Measurements from ENCODE around the gene YTHDF2. TPM values are rescaled to one million over a fixed set of nuclear protein-coding genes. Genes with fewer than 3 reads are reported as not detected.
A peak's percentile ranks its signal among the peaks of the same experiment; 100 is the strongest.

The YTHDF2 gene
- total and polyA plus RNA-seq, 2 of the 13 experiments (the other 11 are each of a cell fraction or from before 2014, with no cell fraction given): 48.4 to 59.6 TPM

DNA sequence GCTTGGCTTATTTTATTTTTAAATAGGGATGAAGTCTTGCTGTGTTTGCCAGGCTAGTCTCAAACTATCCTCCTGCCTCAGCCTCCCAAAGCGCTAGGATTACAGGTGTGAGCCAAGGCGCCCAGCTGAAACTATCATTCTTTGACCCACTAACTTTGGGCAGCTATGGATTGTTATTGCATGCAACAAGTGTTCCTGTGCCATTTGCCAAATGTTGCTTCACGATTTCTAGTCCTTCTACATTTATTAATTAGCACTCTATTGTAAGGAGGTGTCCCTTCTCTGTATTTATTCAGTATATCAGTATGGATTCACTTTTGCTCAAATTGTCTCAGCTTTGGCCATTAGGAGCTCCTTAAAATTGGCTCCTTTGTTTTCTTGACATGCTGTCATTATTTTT is 36.4 kb downstream of the YTHDF2 start (continued):
- TF ChIP-seq ZNF749 (CRISPR knock-in tag; IDR thresholded peaks at IDR 0.05; ENCODE audit: borderline replicate concordance): no peak
- TF ChIP-seq, protein P1, sequence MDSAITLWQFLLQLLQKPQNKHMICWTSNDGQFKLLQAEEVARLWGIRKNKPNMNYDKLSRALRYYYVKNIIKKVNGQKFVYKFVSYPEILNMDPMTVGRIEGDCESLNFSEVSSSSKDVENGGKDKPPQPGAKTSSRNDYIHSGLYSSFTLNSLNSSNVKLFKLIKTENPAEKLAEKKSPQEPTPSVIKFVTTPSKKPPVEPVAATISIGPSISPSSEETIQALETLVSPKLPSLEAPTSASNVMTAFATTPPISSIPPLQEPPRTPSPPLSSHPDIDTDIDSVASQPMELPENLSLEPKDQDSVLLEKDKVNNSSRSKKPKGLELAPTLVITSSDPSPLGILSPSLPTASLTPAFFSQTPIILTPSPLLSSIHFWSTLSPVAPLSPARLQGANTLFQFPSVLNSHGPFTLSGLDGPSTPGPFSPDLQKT (CRISPR knock-in tag; IDR thresholded peaks at IDR 0.05; ENCODE audit: borderline replicate concordance): no peak
- no peak for TF ChIP-seq ZNF780A (CRISPR knock-in tag; IDR thresholded peaks at IDR 0.05)
- TF ChIP-seq ZSCAN30 (CRISPR knock-in tag; IDR thresholded peaks at IDR 0.05): no peak
- TF ChIP-seq ZNF329 (CRISPR knock-in tag; IDR thresholded peaks at IDR 0.05; ENCODE audit: low read depth): no peak

- Histone ChIP-seq H3K9me3 (ENCODE audit: low read length) (no peaks in the 10 kb centered on the region), H3K27ac (ENCODE audit: extremely low read length, insufficient read depth, low read length) (no peak overlapping the region), H3K4me2 (ENCODE audit: low read depth, low read length) (no peak overlapping the region), H2AFZ (ENCODE audit: low read length) (no peak overlapping the region), H3K4me3 (replicated peaks in 1 of 3; ENCODE audit: insufficient read depth in 1 of 3, low read depth in 2 of 3, low read length in 3 of 3) (no peak overlapping the region), H3K27me3 (ENCODE audit: control insufficient read depth in 1 of 2, insufficient read depth in 2 of 2, low read length in 2 of 2) (peaks cover 0 to 2% of the 10 kb centered on the region in 2 experiments; a peak in 2 of 5 replicates), H3K79me2 (ENCODE audit: insufficient read depth, low read length) (no peaks in the 10 kb centered on the region), H3K4me1 (ENCODE audit: insufficient read depth, low read length) (peaks cover 11% of the 10 kb centered on the region), H4K20me1 (ENCODE audit: insufficient read depth, low read length) (no peaks in the 10 kb centered on the region), H3K9ac (ENCODE audit: insufficient read depth, low read depth, low read length) (no peak overlapping the region), H3K36me3 (replicated peaks in 1 of 2; ENCODE audit: control insufficient read depth in 1 of 2, insufficient read depth in 2 of 2, low read length in 2 of 2) (peaks cover 0 to 3% of the 10 kb centered on the region in 2 experiments; a peak in 3 of 5 replicates)
- ATAC-seq (peak; percentile 46), FAIRE-seq (no peak), DNase-seq (ENCODE audit: low spot score) (no peak)
- peak; percentile 95 for TF ChIP-seq AGO2 (optimal IDR thresholded peaks at IDR 0.05; ENCODE audit: low read depth, low read length)
- TF ChIP-seq MTA3 (CRISPR knock-in tag; IDR thresholded peaks at IDR 0.05): no peak
- TF ChIP-seq RFXAP (CRISPR knock-in tag; IDR thresholded peaks at IDR 0.05; ENCODE audit: borderline replicate concordance): no peak
- TF ChIP-seq, protein P2, sequence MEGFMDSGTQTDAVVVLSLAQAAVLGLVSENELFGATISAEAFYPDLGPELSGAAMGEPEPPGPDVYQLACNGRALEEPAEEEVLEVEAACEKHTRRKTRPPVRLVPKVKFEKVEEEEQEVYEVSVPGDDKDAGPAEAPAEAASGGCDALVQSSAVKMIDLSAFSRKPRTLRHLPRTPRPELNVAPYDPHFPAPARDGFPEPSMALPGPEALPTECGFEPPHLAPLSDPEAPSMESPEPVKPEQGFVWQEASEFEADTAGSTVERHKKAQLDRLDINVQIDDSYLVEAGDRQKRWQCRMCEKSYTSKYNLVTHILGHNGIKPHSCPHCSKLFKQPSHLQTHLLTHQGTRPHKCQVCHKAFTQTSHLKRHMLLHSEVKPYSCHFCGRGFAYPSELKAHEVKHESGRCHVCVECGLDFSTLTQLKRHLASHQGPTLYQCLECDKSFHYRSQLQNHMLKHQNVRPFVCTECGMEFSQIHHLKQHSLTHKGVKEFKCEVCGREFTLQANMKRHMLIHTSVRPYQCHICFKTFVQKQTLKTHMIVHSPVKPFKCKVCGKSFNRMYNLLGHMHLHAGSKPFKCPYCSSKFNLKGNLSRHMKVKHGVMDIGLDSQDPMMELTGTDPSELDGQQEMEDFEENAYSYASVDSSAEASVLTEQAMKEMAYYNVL (CRISPR knock-in tag; IDR thresholded peaks at IDR 0.05; ENCODE audit: borderline replicate concordance): no peak
- peak; percentile 10 for TF ChIP-seq RBM22 (optimal IDR thresholded peaks at IDR 0.05; ENCODE audit: low read length)
- TF ChIP-seq, protein P3, sequence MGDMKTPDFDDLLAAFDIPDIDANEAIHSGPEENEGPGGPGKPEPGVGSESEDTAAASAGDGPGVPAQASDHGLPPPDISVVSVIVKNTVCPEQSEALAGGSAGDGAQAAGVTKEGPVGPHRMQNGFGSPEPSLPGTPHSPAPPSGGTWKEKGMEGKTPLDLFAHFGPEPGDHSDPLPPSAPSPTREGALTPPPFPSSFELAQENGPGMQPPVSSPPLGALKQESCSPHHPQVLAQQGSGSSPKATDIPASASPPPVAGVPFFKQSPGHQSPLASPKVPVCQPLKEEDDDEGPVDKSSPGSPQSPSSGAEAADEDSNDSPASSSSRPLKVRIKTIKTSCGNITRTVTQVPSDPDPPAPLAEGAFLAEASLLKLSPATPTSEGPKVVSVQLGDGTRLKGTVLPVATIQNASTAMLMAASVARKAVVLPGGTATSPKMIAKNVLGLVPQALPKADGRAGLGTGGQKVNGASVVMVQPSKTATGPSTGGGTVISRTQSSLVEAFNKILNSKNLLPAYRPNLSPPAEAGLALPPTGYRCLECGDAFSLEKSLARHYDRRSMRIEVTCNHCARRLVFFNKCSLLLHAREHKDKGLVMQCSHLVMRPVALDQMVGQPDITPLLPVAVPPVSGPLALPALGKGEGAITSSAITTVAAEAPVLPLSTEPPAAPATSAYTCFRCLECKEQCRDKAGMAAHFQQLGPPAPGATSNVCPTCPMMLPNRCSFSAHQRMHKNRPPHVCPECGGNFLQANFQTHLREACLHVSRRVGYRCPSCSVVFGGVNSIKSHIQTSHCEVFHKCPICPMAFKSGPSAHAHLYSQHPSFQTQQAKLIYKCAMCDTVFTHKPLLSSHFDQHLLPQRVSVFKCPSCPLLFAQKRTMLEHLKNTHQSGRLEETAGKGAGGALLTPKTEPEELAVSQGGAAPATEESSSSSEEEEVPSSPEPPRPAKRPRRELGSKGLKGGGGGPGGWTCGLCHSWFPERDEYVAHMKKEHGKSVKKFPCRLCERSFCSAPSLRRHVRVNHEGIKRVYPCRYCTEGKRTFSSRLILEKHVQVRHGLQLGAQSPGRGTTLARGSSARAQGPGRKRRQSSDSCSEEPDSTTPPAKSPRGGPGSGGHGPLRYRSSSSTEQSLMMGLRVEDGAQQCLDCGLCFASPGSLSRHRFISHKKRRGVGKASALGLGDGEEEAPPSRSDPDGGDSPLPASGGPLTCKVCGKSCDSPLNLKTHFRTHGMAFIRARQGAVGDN (CRISPR knock-in tag; IDR thresholded peaks at IDR 0.05): peak; percentile 13; the same call in 1 of the 2 replicates
- TF ChIP-seq ZSCAN21 (CRISPR knock-in tag; IDR thresholded peaks at IDR 0.05; ENCODE audit: borderline replicate concordance): no peak
- TF ChIP-seq ZNF589 (CRISPR knock-in tag; conservative IDR thresholded peaks at IDR 0.05): no peak
- intact Hi-C loops (cut with micrococcal nuclease; ENCODE audit: unreplicated experiment) (no loop called here), in situ Hi-C loops (cut with HindIII; ENCODE audit: extremely low pct_ligation_motif_present, low pct_unique_long_range_greater_than_20kb) (loop anchor here (25.0 kb wide), 1 partner anchor 262 kb away; no protein-coding TSS in a partner anchor)
- ChIA-PET CTCF (ENCODE audit: low intra/inter-chr PET ratio, low total read pairs) (no interaction called here), POLR2A (interaction anchor here (1.0 to 1.6 kb wide), 2 partner anchors 39 to 127 kb away, joined by 3 to 4 read pairs; partner anchors contain the start of genes RNU11 and YTHDF2)
- no TSS peak for BruUV-seq (replicated peaks)
- 81% methylated on average over 20 of the region's 39 CpGs for WGBS (ENCODE audit: low lambda C conversion rate)
Measured at GRCh38 chr1:28775121-28775942, 38.6 kb downstream of the YTHDF2 start.

Data from HepG2 (cell line).